GM21390 (cell line): Measurements from ENCODE around the gene TMEM259.

Source experiments
- ATAC-seq: cut with Tn5 transposase; IDR thresholded peaks from one replicate; pipeline ENCODE4 v1.9.1; 2021; ENCODE audit not compliant: unreplicated experiment

Gene TMEM259

GRCh38 chr19:964116-964520 lies 56.8 kb downstream of the TMEM259 start:
- ATAC-seq: no peak

GRCh38 chr19:963486-963951 lies 57.4 kb downstream of the TMEM259 start:
- no peak for ATAC-seq

- ATAC-seq: no peak
Observed at GRCh38 chr19:962683-963400, 58.1 kb downstream of the TMEM259 start.

- no peak for ATAC-seq
Observed at GRCh38 chr19:961866-962620, 58.9 kb downstream of the TMEM259 start.

GRCh38 chr19:960601-960938 lies 60.4 kb downstream of the TMEM259 start:
- no peak for ATAC-seq

- no peak for ATAC-seq
Observed at GRCh38 chr19:960020-960419, 60.9 kb downstream of the TMEM259 start.
